Measurements from ENCODE around the gene ZDHHC5. TPM values are rescaled to one million over a fixed set of nuclear protein-coding genes. Genes with fewer than 3 reads are reported as not detected.

ZDHHC5 gene
- total and polyA plus RNA-seq, 2 of the 13 experiments (the other 11 are each of a cell fraction or from before 2014, with no cell fraction given): 26.6 to 34.0 TPM

DNA sequence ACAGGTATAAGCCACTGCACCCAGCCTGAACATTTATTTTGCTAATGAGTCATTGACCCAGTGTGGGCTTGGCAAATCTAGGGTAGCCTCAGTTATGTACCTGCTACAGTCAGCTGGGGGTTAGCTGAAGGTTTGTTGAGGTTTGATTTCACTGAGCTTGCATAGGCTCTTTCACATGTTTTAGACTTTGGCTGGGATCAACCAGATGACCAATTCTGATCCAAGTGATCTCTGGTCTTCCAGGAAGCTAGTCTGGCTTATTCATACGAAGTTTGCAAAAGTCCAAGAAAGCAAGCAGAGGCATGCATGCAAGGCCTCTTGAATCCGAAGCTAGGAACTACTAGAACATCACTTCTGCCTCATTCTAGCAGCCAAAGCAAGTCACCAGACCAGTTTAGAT is 49.5 kb upstream of the ZDHHC5 start:
- TF ChIP-seq FOSL1 (CRISPR knock-in tag; IDR thresholded peaks at IDR 0.05; ENCODE audit: borderline replicate concordance) (no peak), NPAS2 (CRISPR knock-in tag; IDR thresholded peaks at IDR 0.05; ENCODE audit: borderline replicate concordance) (no peak), ZNF121 (CRISPR knock-in tag; IDR thresholded peaks at IDR 0.05) (no peak), SATB2 (CRISPR knock-in tag; IDR thresholded peaks at IDR 0.05) (no peak), ELF3 (CRISPR knock-in tag; IDR thresholded peaks at IDR 0.05) (no peak), GFI1 (CRISPR knock-in tag; IDR thresholded peaks at IDR 0.05; ENCODE audit: borderline replicate concordance) (no peak), MYC (CRISPR knock-in tag; IDR thresholded peaks at IDR 0.05; ENCODE audit: borderline replicate concordance) (no peak), RAD51 (IDR thresholded peaks at IDR 0.05; ENCODE audit: borderline replicate concordance) (no peak), PATZ1 (CRISPR knock-in tag; IDR thresholded peaks at IDR 0.05) (no peak), JDP2 (CRISPR knock-in tag; IDR thresholded peaks at IDR 0.05; ENCODE audit: borderline replicate concordance) (no peak), YEATS4 (CRISPR knock-in tag; IDR thresholded peaks at IDR 0.05; ENCODE audit: borderline replicate concordance) (no peak)
- TF ChIP-seq, protein P1, sequence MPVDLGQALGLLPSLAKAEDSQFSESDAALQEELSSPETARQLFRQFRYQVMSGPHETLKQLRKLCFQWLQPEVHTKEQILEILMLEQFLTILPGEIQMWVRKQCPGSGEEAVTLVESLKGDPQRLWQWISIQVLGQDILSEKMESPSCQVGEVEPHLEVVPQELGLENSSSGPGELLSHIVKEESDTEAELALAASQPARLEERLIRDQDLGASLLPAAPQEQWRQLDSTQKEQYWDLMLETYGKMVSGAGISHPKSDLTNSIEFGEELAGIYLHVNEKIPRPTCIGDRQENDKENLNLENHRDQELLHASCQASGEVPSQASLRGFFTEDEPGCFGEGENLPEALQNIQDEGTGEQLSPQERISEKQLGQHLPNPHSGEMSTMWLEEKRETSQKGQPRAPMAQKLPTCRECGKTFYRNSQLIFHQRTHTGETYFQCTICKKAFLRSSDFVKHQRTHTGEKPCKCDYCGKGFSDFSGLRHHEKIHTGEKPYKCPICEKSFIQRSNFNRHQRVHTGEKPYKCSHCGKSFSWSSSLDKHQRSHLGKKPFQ (CRISPR knock-in tag; IDR thresholded peaks at IDR 0.05; ENCODE audit: insufficient replicate concordance): no peak
- no peak overlapping the region for H3K4me3 ChIP-seq (replicated peaks in 1 of 3; ENCODE audit: insufficient read depth in 1 of 3, low read depth in 2 of 3, low read length in 3 of 3)
- H3K4me2 ChIP-seq (ENCODE audit: low read depth, low read length): no peak overlapping the region
- intact Hi-C loops (cut with micrococcal nuclease; ENCODE audit: unreplicated experiment) (no loop called here), in situ Hi-C loops (cut with HindIII; ENCODE audit: extremely low pct_ligation_motif_present, low pct_unique_long_range_greater_than_20kb) (no loop called here)
- H3K9me3 ChIP-seq (ENCODE audit: low read length): peaks cover 20% of the 10 kb centered on the region
- 28% methylated on average over 2 of the region's 2 CpGs for WGBS (ENCODE audit: low lambda C conversion rate)
- H4K20me1 ChIP-seq (ENCODE audit: insufficient read depth, low read length): no peaks in the 10 kb centered on the region
- ChIA-PET POLR2A (interaction anchor here (1.5 kb wide), 1 partner anchor 21 kb away, joined by 3 read pairs; the partner anchor contains the start of gene SERPING1), CTCF (ENCODE audit: low intra/inter-chr PET ratio, low total read pairs) (no interaction called here)
- FAIRE-seq (no peak), DNase-seq (ENCODE audit: low spot score) (no peak), ATAC-seq (no peak)
- H3K36me3 ChIP-seq (replicated peaks in 1 of 2; ENCODE audit: control insufficient read depth in 1 of 2, insufficient read depth in 2 of 2, low read length in 2 of 2): no peaks in the 10 kb centered on the region
- no peak overlapping the region for H3K9ac ChIP-seq (ENCODE audit: insufficient read depth, low read depth, low read length)
- BruUV-seq (replicated peaks): no TSS peak
- no peaks in the 10 kb centered on the region for H3K4me1 ChIP-seq (ENCODE audit: insufficient read depth, low read length)
- no peaks in the 10 kb centered on the region for H3K79me2 ChIP-seq (ENCODE audit: insufficient read depth, low read length)
- no peaks in the 10 kb centered on the region for H3K27me3 ChIP-seq (ENCODE audit: control insufficient read depth in 1 of 2, insufficient read depth in 2 of 2, low read length in 2 of 2)
- no peak overlapping the region for H3K27ac ChIP-seq (ENCODE audit: extremely low read length, insufficient read depth, low read length)
- no peak overlapping the region for H2AFZ ChIP-seq (ENCODE audit: low read length)
